Inflammatory macrophage (primary cell): ENCODE results near the gene SLC39A3.
A peak's percentile ranks its signal among the peaks of the same experiment; 100 is the strongest.

ENCODE experiments used
- DNase-seq, 2 donors: peaks; one replicate each; pipeline ENCODE4 v3.0.0-alpha.2; 2020 to 2022
- total RNA-seq, 18 experiments: gene quantifications; one replicate each; lab custom pipeline; 2026; ENCODE audit warnings: mixed read lengths in 6 of 18, inconsistent platforms in 2 of 18; lab: John Stamatoyannopoulos, UW

SLC39A3 gene
- total RNA-seq, result 3.6 to 33.6 (median 15.2) reads per million in 18 experiments

- DNase-seq, result peak; percentile 99 to 100
Measured at GRCh38 chr19:2739602-2740313, at the start of gene SLC39A3. SLC39A3 (minus strand) TSS chr19:2740017; CDS start chr19:2737257, 2,760 bp downstream.

GRCh38 chr19:2788237-2788636 is 48.4 kb upstream of the SLC39A3 start:
- DNase-seq, result no peak

GRCh38 chr19:2787115-2787514 is 47.3 kb upstream of the SLC39A3 start:
- DNase-seq, result no peak

GRCh38 chr19:2785244-2785997 is 45.6 kb upstream of the SLC39A3 start, which contains the start of gene THOP1:
THOP1 (plus strand) TSS chr19:2785503; CDS start chr19:2785663, 160 bp downstream.
- peak; percentile 99 to 100 for DNase-seq

- no peak for DNase-seq
Measured at GRCh38 chr19:2783781-2784145, 43.9 kb upstream of the SLC39A3 start.

GRCh38 chr19:2782936-2783780 is 43.3 kb upstream of the SLC39A3 start, which contains the start of gene SGTA:
SGTA (minus strand) TSS chr19:2783273; CDS start chr19:2769068, 14,205 bp downstream.
- peak; percentile 100 for DNase-seq

- peak; percentile 12 to 18 for DNase-seq
Measured at GRCh38 chr19:2782329-2782935, 42.6 kb upstream of the SLC39A3 start.

GRCh38 chr19:2780284-2780683 is 40.5 kb upstream of the SLC39A3 start:
- DNase-seq, result no peak

- no peak for DNase-seq
Measured at GRCh38 chr19:2779121-2779740, 39.4 kb upstream of the SLC39A3 start.

- DNase-seq, result no peak
Measured at GRCh38 chr19:2777952-2778683, 38.3 kb upstream of the SLC39A3 start.

- peak; percentile 86 to 92 for DNase-seq
Measured at GRCh38 chr19:2775556-2776430, 36.0 kb upstream of the SLC39A3 start.

- peak; percentile 89 to 96 for DNase-seq
Measured at GRCh38 chr19:2774953-2775555, 35.2 kb upstream of the SLC39A3 start.

GRCh38 chr19:2774083-2774679 is 34.4 kb upstream of the SLC39A3 start:
- no peak for DNase-seq

- no peak for DNase-seq
Measured at GRCh38 chr19:2771786-2772674, 32.2 kb upstream of the SLC39A3 start.

- DNase-seq, result peak; percentile 36 to 62
Measured at GRCh38 chr19:2770055-2771013, 30.5 kb upstream of the SLC39A3 start.

GRCh38 chr19:2769218-2769617 is 29.4 kb upstream of the SLC39A3 start:
- DNase-seq, result no peak
